ENCODE measurements around the gene MRPS17.

The MRPS17 gene

GRCh38 chr7:55973747-55974250 lies 22.1 kb downstream of the MRPS17 start:
- no peak overlapping the region for H3K9ac ChIP-seq (ENCODE audit: insufficient read length, low read depth)
- TF ChIP-seq SUZ12 (IDR thresholded peaks at IDR 0.05; ENCODE audit: extremely low read depth, insufficient read depth, insufficient read length) (no peak), ZNF274 (IDR thresholded peaks at IDR 0.05; ENCODE audit: low read depth, low read length) (no peak), YY1 (IDR thresholded peaks at IDR 0.05; ENCODE audit: insufficient read depth, insufficient read length) (no peak)
- no peaks in the 10 kb centered on the region for H3K27me3 ChIP-seq (ENCODE audit: insufficient read depth, insufficient read length)
- no peak overlapping the region for H3K4me3 ChIP-seq (ENCODE audit: insufficient read length, low read depth)
- H3K36me3 ChIP-seq (ENCODE audit: insufficient read depth, insufficient read length, low read length) = peaks cover 25% of the 10 kb centered on the region
- H3K4me1 ChIP-seq (ENCODE audit: insufficient read depth, insufficient read length) = peaks cover 2% of the 10 kb centered on the region
- H3K9me3 ChIP-seq (ENCODE audit: insufficient read depth, low read length) = no peaks in the 10 kb centered on the region
- no peak for DNase-seq (ENCODE audit: low read depth, low spot score)

- H3K36me3 ChIP-seq (ENCODE audit: insufficient read depth, insufficient read length, low read length) = peaks cover 33% of the 10 kb centered on the region
- H3K9ac ChIP-seq (ENCODE audit: insufficient read length, low read depth) = no peak overlapping the region
- no peaks in the 10 kb centered on the region for H3K4me1 ChIP-seq (ENCODE audit: insufficient read depth, insufficient read length)
Observed at GRCh38 chr7:55975988-55976633, 24.4 kb downstream of the MRPS17 start.

GRCh38 chr7:55977831-55978230 lies 26.2 kb downstream of the MRPS17 start:
- Histone ChIP-seq H3K4me3 (ENCODE audit: insufficient read length, low read depth) (no peak overlapping the region), H3K27me3 (ENCODE audit: insufficient read depth, insufficient read length) (no peaks in the 10 kb centered on the region), H3K36me3 (ENCODE audit: insufficient read depth, insufficient read length, low read length) (peaks cover 44% of the 10 kb centered on the region), H3K9ac (ENCODE audit: insufficient read length, low read depth) (no peak overlapping the region), H3K4me1 (ENCODE audit: insufficient read depth, insufficient read length) (no peaks in the 10 kb centered on the region), H3K9me3 (ENCODE audit: insufficient read depth, low read length) (no peaks in the 10 kb centered on the region)
- TF ChIP-seq YY1 (IDR thresholded peaks at IDR 0.05; ENCODE audit: insufficient read depth, insufficient read length) (no peak), ZNF274 (IDR thresholded peaks at IDR 0.05; ENCODE audit: low read depth, low read length) (no peak), SUZ12 (IDR thresholded peaks at IDR 0.05; ENCODE audit: extremely low read depth, insufficient read depth, insufficient read length) (no peak)
- no peak for DNase-seq (ENCODE audit: low read depth, low spot score)

More at GRCh38 chr7:55975988-55976633, 24.4 kb downstream of the MRPS17 start:
- no peak for TF ChIP-seq SUZ12 (IDR thresholded peaks at IDR 0.05; ENCODE audit: extremely low read depth, insufficient read depth, insufficient read length)
- no peak for TF ChIP-seq YY1 (IDR thresholded peaks at IDR 0.05; ENCODE audit: insufficient read depth, insufficient read length)
- no peak for TF ChIP-seq ZNF274 (IDR thresholded peaks at IDR 0.05; ENCODE audit: low read depth, low read length)
- no peaks in the 10 kb centered on the region for H3K27me3 ChIP-seq (ENCODE audit: insufficient read depth, insufficient read length)
- no peaks in the 10 kb centered on the region for H3K9me3 ChIP-seq (ENCODE audit: insufficient read depth, low read length)
- DNase-seq (ENCODE audit: low read depth, low spot score) = no peak
- H3K4me3 ChIP-seq (ENCODE audit: insufficient read length, low read depth) = no peak overlapping the region

- Histone ChIP-seq H3K36me3 (ENCODE audit: insufficient read depth, insufficient read length, low read length) (peaks cover 66% of the 10 kb centered on the region), H3K9me3 (ENCODE audit: insufficient read depth, low read length) (no peaks in the 10 kb centered on the region)
- TF ChIP-seq YY1 (IDR thresholded peaks at IDR 0.05; ENCODE audit: insufficient read depth, insufficient read length) = no peak
- no peak for TF ChIP-seq ZNF274 (IDR thresholded peaks at IDR 0.05; ENCODE audit: low read depth, low read length)
- TF ChIP-seq SUZ12 (IDR thresholded peaks at IDR 0.05; ENCODE audit: extremely low read depth, insufficient read depth, insufficient read length) = no peak
Observed at GRCh38 chr7:55980266-55980665, 28.6 kb downstream of the MRPS17 start.

GRCh38 chr7:55983537-55983936 lies 31.9 kb downstream of the MRPS17 start:
- no peak for DNase-seq (ENCODE audit: low read depth, low spot score)
- Histone ChIP-seq H3K9me3 (ENCODE audit: insufficient read depth, low read length) (no peaks in the 10 kb centered on the region), H3K36me3 (ENCODE audit: insufficient read depth, insufficient read length, low read length) (peaks cover 80% of the 10 kb centered on the region), H3K27me3 (ENCODE audit: insufficient read depth, insufficient read length) (no peaks in the 10 kb centered on the region), H3K4me1 (ENCODE audit: insufficient read depth, insufficient read length) (no peaks in the 10 kb centered on the region), H3K4me3 (ENCODE audit: insufficient read length, low read depth) (no peak overlapping the region), H3K9ac (ENCODE audit: insufficient read length, low read depth) (no peak overlapping the region)
- TF ChIP-seq SUZ12 (IDR thresholded peaks at IDR 0.05; ENCODE audit: extremely low read depth, insufficient read depth, insufficient read length) = no peak
- no peak for TF ChIP-seq YY1 (IDR thresholded peaks at IDR 0.05; ENCODE audit: insufficient read depth, insufficient read length)
- TF ChIP-seq ZNF274 (IDR thresholded peaks at IDR 0.05; ENCODE audit: low read depth, low read length) = no peak

More at GRCh38 chr7:55980266-55980665, 28.6 kb downstream of the MRPS17 start:
- DNase-seq (ENCODE audit: low read depth, low spot score) = no peak
- H3K4me1 ChIP-seq (ENCODE audit: insufficient read depth, insufficient read length) = no peaks in the 10 kb centered on the region
- H3K4me3 ChIP-seq (ENCODE audit: insufficient read length, low read depth) = no peak overlapping the region
- H3K9ac ChIP-seq (ENCODE audit: insufficient read length, low read depth) = no peak overlapping the region
- no peaks in the 10 kb centered on the region for H3K27me3 ChIP-seq (ENCODE audit: insufficient read depth, insufficient read length)

GRCh38 chr7:55992346-55992745 lies 40.7 kb downstream of the MRPS17 start:
- Histone ChIP-seq H3K9ac (ENCODE audit: insufficient read length, low read depth) (no peak overlapping the region), H3K9me3 (ENCODE audit: insufficient read depth, low read length) (no peaks in the 10 kb centered on the region), H3K4me3 (ENCODE audit: insufficient read length, low read depth) (no peak overlapping the region), H3K27me3 (ENCODE audit: insufficient read depth, insufficient read length) (no peaks in the 10 kb centered on the region), H3K4me1 (ENCODE audit: insufficient read depth, insufficient read length) (no peaks in the 10 kb centered on the region), H3K36me3 (ENCODE audit: insufficient read depth, insufficient read length, low read length) (peaks cover 53% of the 10 kb centered on the region)
- no peak for TF ChIP-seq ZNF274 (IDR thresholded peaks at IDR 0.05; ENCODE audit: low read depth, low read length)
- no peak for TF ChIP-seq SUZ12 (IDR thresholded peaks at IDR 0.05; ENCODE audit: extremely low read depth, insufficient read depth, insufficient read length)
- no peak for TF ChIP-seq YY1 (IDR thresholded peaks at IDR 0.05; ENCODE audit: insufficient read depth, insufficient read length)
- no peak for DNase-seq (ENCODE audit: low read depth, low spot score)

- H3K27me3 ChIP-seq (ENCODE audit: insufficient read depth, insufficient read length) = no peaks in the 10 kb centered on the region
- H3K9me3 ChIP-seq (ENCODE audit: insufficient read depth, low read length) = no peaks in the 10 kb centered on the region
- H3K4me1 ChIP-seq (ENCODE audit: insufficient read depth, insufficient read length) = no peaks in the 10 kb centered on the region
- TF ChIP-seq SUZ12 (IDR thresholded peaks at IDR 0.05; ENCODE audit: extremely low read depth, insufficient read depth, insufficient read length) = no peak
- no peak for TF ChIP-seq YY1 (IDR thresholded peaks at IDR 0.05; ENCODE audit: insufficient read depth, insufficient read length)
- TF ChIP-seq ZNF274 (IDR thresholded peaks at IDR 0.05; ENCODE audit: low read depth, low read length) = no peak
- H3K4me3 ChIP-seq (ENCODE audit: insufficient read length, low read depth) = no peak overlapping the region
- no peak overlapping the region for H3K9ac ChIP-seq (ENCODE audit: insufficient read length, low read depth)
- DNase-seq (ENCODE audit: low read depth, low spot score) = no peak
- peaks cover 53% of the 10 kb centered on the region for H3K36me3 ChIP-seq (ENCODE audit: insufficient read depth, insufficient read length, low read length)
Observed at GRCh38 chr7:55996856-55997500, 45.3 kb downstream of the MRPS17 start.

Measured in NT2/D1 (cell line).